Stomach (tissue), 4 donors: ENCODE measurements around the gene PSME1.

ENCODE experiments used
- CTCF ChIP-seq, 7 experiments: fragments of 450-650 bp in 4 of 7; fragments of 200-600 bp in 3 of 7; sonication (generic) in 3 of 7; IDR thresholded peaks; one replicate each; pipeline ENCODE4 v1.5.1; 2016 to 2019; ENCODE audit warnings: antibody characterized with exemption in 7 of 7, control low read depth in 2 of 7, mild to moderate bottlenecking in 1 of 7
- EP300 ChIP-seq: sonication (generic); formaldehyde crosslinking; IDR thresholded peaks from one replicate; pipeline ENCODE4 v1.6.1; 2017; ENCODE audit warnings: antibody characterized with exemption

GRCh38 chr14:24185026-24185425 is 49.0 kb downstream of the PSME1 start:
- TF ChIP-seq CTCF (IDR thresholded peaks at IDR 0.05) (no peak), EP300 (no peak)
